GM12875 (cell line): ENCODE data around the gene ZNF8.
A peak's percentile ranks its signal among the peaks of the same experiment; 100 is the strongest.

Experiments
- H3K4me3 ChIP-seq: one replicate; pipeline ENCODE4 v1.5.1; 2011; ENCODE audit warnings: low read depth, low read length, control low read depth
- CTCF ChIP-seq: IDR thresholded peaks from 2 replicates; pipeline ENCODE4 v1.5.1; 2011; ENCODE audit warnings: low read depth, mild to moderate bottlenecking, control low read depth, inconsistent platforms, low read length, moderate library complexity, borderline replicate concordance; ENCODE audit not compliant: insufficient read depth

The ZNF8 gene

DNA sequence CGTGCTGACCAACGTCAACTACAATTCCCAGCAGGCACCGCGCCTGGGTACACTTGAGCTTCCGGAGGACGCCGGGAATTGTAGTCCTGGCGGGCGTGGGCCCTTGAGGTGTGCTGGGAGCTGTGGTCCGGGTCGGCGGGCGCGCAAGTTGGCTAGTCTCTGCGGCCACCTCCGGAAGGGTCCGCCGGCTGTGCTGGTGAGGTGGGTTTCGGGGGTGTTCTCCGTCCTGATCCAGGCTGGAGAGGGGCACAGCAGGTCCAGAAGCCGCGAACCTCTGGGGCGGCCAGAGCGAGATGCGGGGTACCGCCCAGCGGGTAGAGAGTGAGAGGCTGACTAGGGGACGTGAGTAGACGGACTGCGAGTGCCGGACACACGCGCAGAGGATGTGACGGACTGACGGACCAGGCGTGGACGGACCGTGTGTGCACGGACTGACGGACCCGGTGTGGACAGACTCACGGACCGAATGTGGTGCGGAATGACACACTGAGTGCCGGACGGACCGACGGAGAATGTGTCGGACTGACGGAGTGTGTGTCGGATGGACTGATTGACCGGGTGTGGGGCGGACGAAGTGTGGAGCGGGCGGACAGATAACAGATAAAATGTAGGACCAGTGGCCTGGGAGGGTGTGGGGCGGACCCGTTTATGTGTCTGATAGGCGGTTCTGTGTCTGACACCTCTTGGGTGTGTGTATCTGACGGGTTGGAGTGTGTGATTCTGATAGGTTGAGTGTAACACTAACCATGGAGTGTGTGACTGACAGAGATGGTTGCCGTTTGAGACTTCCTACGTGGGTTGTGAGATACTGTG lies 48.4 kb downstream of the ZNF8 start, which contains the start of gene ZSCAN22:
TSS of gene ZSCAN22 (plus strand) at position 81 of the 813 bp plus-strand sequence. CDS start 7,809 bp downstream, outside the sequence.
- TF ChIP-seq CTCF = no peak
- peak within 1 kb of the TSS; percentile 71 for H3K4me3 ChIP-seq

- TF ChIP-seq CTCF = peak; percentile 50
- no peak overlapping the region for H3K4me3 ChIP-seq
Observed at GRCh38 chr19:58328999-58329398, 50.2 kb downstream of the ZNF8 start.

DNA sequence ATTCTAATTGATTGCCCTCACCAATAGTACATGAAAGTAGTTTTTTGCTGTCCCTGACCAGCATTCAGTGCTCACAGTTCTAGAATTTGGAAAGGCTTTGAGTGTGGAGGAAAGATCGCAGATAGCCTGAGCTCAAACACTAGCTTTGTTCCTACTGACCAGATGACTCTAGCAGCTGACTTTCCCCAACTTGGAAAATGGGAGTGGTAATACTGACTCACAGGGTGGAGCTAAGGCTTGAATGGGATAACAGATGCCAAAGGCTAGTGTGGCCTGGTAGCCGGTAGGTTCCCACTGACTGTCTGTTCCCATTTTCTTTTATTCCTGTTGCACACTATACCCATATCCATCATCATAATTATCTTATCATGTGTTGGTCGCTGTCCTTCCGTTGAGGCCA lies 51.7 kb downstream of the ZNF8 start:
- TF ChIP-seq CTCF = no peak

GRCh38 chr19:58332697-58333096 lies 53.9 kb downstream of the ZNF8 start:
- no peak overlapping the region for H3K4me3 ChIP-seq
- TF ChIP-seq CTCF = no peak

More for the DNA sequence above, 51.7 kb downstream of the ZNF8 start:
- H3K4me3 ChIP-seq = no peak overlapping the region

DNA sequence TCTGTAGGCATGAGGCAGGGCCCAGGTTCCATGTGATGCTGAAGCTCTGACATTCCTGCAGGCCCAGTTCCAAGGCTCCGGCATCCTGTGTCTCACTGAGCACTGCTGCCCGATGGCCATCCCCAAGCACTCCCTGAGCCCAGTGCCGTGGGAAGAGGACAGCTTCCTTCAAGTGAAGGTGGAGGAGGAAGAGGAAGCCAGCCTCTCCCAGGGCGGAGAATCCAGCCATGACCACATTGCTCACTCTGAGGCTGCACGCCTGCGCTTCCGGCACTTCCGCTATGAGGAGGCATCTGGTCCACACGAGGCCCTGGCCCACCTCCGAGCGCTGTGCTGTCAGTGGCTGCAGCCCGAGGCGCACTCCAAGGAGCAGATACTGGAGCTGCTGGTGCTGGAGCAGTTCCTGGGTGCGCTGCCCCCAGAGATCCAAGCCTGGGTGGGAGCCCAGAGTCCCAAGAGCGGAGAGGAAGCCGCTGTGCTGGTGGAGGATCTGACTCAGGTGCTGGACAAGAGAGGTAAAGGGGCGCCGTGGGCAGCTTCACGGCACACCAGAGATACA lies 56.0 kb downstream of the ZNF8 start:
- no peak overlapping the region for H3K4me3 ChIP-seq
- TF ChIP-seq CTCF = no peak

GRCh38 chr19:58335630-58336029 lies 56.9 kb downstream of the ZNF8 start:
- no peak for TF ChIP-seq CTCF
- H3K4me3 ChIP-seq = no peak overlapping the region

GRCh38 chr19:58336216-58336615 lies 57.5 kb downstream of the ZNF8 start:
- no peak for TF ChIP-seq CTCF

More at GRCh38 chr19:58336216-58336615, 57.5 kb downstream of the ZNF8 start:
- no peak overlapping the region for H3K4me3 ChIP-seq
